Measurements from ENCODE around the gene ATP2C2. TPM values are rescaled to one million over a fixed set of nuclear protein-coding genes. Genes with fewer than 3 reads are reported as not detected.
"Not testable (repeated sequence)": the region's sequence is repeated elsewhere in the genome, so short reads cannot be mapped to it uniquely, and the experiment has no call there.

ATP2C2 gene
- polyA plus RNA-seq, 4 donors: 4.0 to 45.7 (median 15.6) TPM

DNA sequence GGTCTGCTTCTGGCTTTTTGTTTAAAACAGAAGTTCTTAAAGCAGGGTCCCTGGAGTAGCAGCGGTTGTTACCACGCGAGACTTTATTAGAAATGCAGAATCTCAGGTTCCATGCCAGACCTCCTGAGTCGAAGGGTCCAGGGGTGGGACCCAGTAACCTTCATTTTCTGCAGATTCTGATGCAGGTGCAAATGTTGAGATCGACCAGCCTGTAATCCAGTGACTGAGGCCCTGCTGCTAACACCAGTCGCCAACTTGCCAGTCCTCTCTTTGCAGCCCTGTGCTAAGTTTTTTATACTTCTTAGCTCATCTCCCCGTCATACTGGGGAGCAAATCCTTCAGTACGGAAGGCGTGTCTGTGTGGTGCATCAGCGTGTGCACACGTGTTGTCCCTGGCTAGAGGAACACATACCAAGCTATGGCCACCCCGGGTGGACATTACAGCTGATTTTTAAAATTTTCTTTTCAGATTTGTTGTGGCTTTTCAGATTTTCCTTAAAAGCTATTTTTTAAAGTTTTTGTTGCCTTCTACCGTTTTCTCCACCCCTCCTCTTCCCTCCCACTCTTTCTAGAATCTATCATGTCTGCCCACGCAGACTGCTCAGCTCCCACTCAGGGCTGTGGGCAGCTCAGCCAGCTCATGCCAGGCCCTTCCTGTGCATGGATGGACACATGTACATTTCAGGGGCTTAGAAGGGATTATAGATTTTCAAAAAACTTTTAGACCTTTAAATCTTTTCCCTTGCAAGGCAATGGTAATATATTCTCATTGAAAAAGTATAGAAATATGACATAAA, 78.5 kb downstream of the ATP2C2 start:
- FAIRE-seq (no peak), DNase-seq (no peak)
- H3K36me3 ChIP-seq (ENCODE audit: control insufficient read depth in 3 of 3, insufficient read depth in 2 of 3, low read depth in 1 of 3, low read length in 3 of 3): peaks cover 0 to 31% (median 0%) of the 10 kb centered on the region in 3 donors
- no peak overlapping the region for H3K4me3 ChIP-seq (ENCODE audit: low read depth in 1 of 3, low read length in 3 of 3)
- peaks cover 3 to 19% (median 6%) of the 10 kb centered on the region in 3 donors for H3K4me1 ChIP-seq (ENCODE audit: control insufficient read depth in 3 of 3, insufficient read depth in 2 of 3, low read depth in 1 of 3, low read length in 2 of 3)
- no peak overlapping the region for H3K27ac ChIP-seq (ENCODE audit: low read depth in 1 of 3, low read length in 2 of 3)
- H3K27me3 ChIP-seq (ENCODE audit: control insufficient read depth in 3 of 3, insufficient read depth in 3 of 3, low read length in 3 of 3): no peaks in the 10 kb centered on the region
- no peaks in the 10 kb centered on the region for H3K9me3 ChIP-seq (ENCODE audit: control insufficient read depth in 2 of 2, insufficient read depth in 1 of 2, low read depth in 1 of 2, low read length in 1 of 2)
- WGBS, 3 donors: 83 to 86% (median 85%) methylated on average over 14 of the region's 14 CpGs

DNA sequence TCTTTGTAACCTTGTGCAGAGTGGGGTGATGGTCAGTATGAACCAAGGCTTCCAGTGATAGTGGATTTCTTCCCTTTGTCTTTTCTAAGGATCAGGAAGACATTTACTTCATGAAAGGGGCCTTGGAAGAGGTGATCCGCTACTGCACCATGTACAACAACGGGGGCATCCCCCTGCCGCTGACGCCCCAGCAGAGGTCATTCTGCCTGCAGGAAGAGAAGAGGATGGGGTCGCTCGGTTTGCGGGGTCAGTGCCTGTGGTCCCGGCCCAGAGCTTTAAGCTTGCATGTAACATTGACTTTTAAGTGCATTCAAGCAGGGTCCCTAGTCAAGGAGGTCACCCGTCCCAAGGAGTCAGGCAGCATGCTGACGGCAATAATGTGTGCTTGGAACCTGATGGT, 80.1 kb downstream of the ATP2C2 start:
- Histone ChIP-seq H3K27me3 (ENCODE audit: control insufficient read depth in 3 of 3, insufficient read depth in 3 of 3, low read length in 3 of 3) (no peaks in the 10 kb centered on the region), H3K4me1 (ENCODE audit: control insufficient read depth in 3 of 3, insufficient read depth in 2 of 3, low read depth in 1 of 3, low read length in 2 of 3) (peaks cover 0 to 10% (median 6%) of the 10 kb centered on the region in 3 donors), H3K4me3 (ENCODE audit: low read depth in 1 of 3, low read length in 3 of 3) (no peak overlapping the region), H3K27ac (ENCODE audit: low read depth in 1 of 3, low read length in 2 of 3) (no peak overlapping the region), H3K36me3 (ENCODE audit: control insufficient read depth in 3 of 3, insufficient read depth in 2 of 3, low read depth in 1 of 3, low read length in 3 of 3) (peaks cover 0 to 30% (median 0%) of the 10 kb centered on the region in 3 donors), H3K9me3 (ENCODE audit: control insufficient read depth in 2 of 2, insufficient read depth in 1 of 2, low read depth in 1 of 2, low read length in 1 of 2) (no peaks in the 10 kb centered on the region)
- FAIRE-seq (no peak), DNase-seq (no peak)
- WGBS, 3 donors: 91 to 95% (median 95%) methylated on average over 10 of the region's 10 CpGs

DNA sequence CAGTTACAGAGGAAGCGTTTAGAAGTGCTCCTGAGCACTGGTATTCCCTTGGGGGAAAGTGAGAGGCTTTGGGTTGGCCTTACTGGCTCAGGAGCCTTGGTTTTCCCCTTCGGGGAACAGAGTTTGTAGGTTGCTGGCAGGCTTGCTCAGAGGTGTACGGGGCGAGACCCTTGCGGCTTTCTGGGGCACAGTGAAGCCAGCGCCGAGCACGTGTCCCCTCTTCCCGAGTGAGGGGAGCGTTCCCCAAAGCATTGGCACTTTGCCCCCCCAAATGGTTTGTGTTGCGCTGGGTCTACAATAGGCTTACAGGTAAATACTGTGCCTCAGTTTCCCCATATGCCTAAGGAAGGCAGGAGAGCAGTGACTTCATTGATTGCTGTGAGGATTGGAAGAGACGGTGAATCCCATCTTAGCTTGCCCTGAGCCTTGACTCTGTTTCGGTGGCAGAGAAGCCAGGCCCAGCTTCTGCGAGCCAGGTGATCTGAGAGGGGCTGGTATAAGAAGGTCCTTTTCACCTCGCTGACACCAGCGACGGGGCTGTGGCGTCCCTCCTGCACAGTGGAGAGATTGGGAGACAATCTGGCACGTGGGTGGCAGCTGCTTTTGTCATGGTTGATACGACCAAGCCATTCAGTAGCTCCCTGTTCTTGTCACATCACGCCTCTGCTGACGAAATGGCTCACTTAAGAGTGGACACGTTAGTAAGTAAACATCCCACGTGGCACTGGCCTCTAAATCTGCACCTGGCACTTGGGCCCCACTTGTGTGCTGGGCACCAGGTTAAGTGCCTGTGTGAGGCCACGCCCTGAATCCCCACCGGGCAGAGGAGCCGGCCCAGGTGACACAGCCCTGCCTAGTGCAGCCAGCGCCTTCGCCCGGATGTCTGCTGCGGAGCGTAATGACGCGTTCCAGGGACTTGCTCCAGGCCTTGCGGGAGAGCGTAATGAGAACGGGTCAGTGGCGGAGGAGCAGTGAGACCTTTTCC, 81.1 kb downstream of the ATP2C2 start:
- DNase-seq (peak in 1 of 2 donors; percentile 46), FAIRE-seq (no peak)
- WGBS, 3 donors: 80 to 82% (median 82%) methylated on average over 38 of the region's 38 CpGs
- Histone ChIP-seq H3K27ac (ENCODE audit: low read depth in 1 of 3, low read length in 2 of 3) (no peak overlapping the region), H3K36me3 (ENCODE audit: control insufficient read depth in 3 of 3, insufficient read depth in 2 of 3, low read depth in 1 of 3, low read length in 3 of 3) (peaks cover 0 to 30% (median 0%) of the 10 kb centered on the region in 3 donors), H3K4me3 (ENCODE audit: low read depth in 1 of 3, low read length in 3 of 3) (no peak overlapping the region), H3K27me3 (ENCODE audit: control insufficient read depth in 3 of 3, insufficient read depth in 3 of 3, low read length in 3 of 3) (no peaks in the 10 kb centered on the region), H3K4me1 (ENCODE audit: control insufficient read depth in 3 of 3, insufficient read depth in 2 of 3, low read depth in 1 of 3, low read length in 2 of 3) (peaks cover 0 to 6% (median 5%) of the 10 kb centered on the region in 3 donors), H3K9me3 (ENCODE audit: control insufficient read depth in 2 of 2, insufficient read depth in 1 of 2, low read depth in 1 of 2, low read length in 1 of 2) (no peaks in the 10 kb centered on the region)

DNA sequence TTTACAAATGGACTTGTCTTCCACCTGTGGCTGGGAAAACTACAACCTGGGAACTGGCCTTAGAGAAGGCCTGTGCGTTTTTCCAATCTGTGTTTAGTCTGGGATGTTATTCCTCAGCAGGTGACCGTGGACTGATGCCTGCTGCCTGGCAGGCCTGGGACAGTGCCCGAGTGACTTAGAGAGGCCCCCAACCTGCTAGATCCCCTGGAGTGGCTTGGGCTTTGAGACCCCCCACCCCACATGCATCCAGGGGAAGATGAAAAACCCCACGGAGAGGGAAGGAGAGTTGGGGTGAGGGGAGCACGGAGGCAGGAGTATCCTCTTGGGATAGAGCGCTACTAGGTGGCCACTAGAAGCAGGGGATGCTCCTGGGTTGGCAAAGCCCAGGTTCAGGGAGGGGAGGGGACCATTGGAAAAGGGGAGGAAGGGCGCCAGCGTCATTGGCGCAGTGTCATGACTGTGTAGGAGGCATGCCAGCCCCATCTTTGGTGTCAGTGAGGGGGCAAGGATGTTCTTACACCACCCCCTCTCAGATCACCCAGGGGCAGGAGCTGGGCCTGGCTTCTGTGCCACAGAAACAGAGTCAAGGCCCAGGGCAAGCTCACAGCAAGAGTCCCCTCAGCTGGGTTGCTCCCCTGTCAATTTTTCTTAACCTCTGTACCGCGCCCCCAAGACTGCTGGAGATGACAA, 82.0 kb downstream of the ATP2C2 start:
- DNase-seq: no peak
- no peaks in the 10 kb centered on the region for H3K27me3 ChIP-seq (ENCODE audit: control insufficient read depth in 3 of 3, insufficient read depth in 3 of 3, low read length in 3 of 3)
- H3K36me3 ChIP-seq (ENCODE audit: control insufficient read depth in 3 of 3, insufficient read depth in 2 of 3, low read depth in 1 of 3, low read length in 3 of 3): peaks cover 0 to 35% (median 3%) of the 10 kb centered on the region in 3 donors
- WGBS, 3 donors: 89 to 93% (median 90%) methylated on average over 11 of the region's 11 CpGs
- no peak for FAIRE-seq
- H3K4me1 ChIP-seq (ENCODE audit: control insufficient read depth in 3 of 3, insufficient read depth in 2 of 3, low read depth in 1 of 3, low read length in 2 of 3): peaks cover 0 to 6% (median 0%) of the 10 kb centered on the region in 3 donors
- H3K27ac ChIP-seq (ENCODE audit: low read depth in 1 of 3, low read length in 2 of 3): no peak overlapping the region
- H3K4me3 ChIP-seq (ENCODE audit: low read depth in 1 of 3, low read length in 3 of 3): no peak overlapping the region
- H3K9me3 ChIP-seq (ENCODE audit: control insufficient read depth in 2 of 2, insufficient read depth in 1 of 2, low read depth in 1 of 2, low read length in 1 of 2): no peaks in the 10 kb centered on the region

DNA sequence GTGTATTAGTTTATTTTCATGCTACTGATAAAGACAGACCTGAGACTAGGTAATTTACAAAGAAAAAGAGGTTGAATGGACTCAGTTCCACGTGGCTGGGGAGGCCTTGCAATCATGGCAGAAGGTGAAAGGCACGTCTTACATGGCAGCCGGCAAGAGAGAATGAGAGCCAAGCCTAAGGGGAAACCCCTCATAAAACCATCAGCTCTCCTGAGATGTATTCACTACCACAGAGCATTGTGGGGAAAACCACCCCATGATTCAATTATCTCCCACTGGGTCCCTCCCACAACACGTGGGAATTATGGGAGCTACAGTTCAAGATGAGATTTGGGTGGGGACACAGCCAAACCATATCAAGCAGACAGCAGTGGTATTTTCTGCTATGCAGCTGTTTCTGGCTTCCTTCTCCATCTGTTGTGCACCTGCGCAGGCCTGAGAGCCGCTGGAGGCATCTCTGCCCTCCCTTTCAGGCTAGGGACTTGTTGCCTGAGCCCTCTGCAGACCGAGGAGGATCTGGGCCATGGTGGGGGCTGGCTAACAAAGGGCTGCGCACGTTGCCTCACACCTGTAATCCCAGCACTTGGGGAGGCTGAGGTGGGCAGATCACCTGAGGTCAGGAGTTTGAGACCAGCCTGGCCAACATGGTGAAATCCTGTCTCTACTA, 82.8 kb downstream of the ATP2C2 start:
- not testable (repeated sequence) for H3K27me3 ChIP-seq (ENCODE audit: control insufficient read depth in 3 of 3, insufficient read depth in 3 of 3, low read length in 3 of 3); H3K9me3 ChIP-seq (ENCODE audit: control insufficient read depth in 2 of 2, insufficient read depth in 1 of 2, low read depth in 1 of 2, low read length in 1 of 2); DNase-seq; FAIRE-seq; H3K27ac ChIP-seq (ENCODE audit: low read depth in 1 of 3, low read length in 2 of 3); H3K4me3 ChIP-seq (ENCODE audit: low read depth in 1 of 3, low read length in 3 of 3); H3K4me1 ChIP-seq (ENCODE audit: control insufficient read depth in 3 of 3, insufficient read depth in 2 of 3, low read depth in 1 of 3, low read length in 2 of 3)
- peaks cover 0 to 35% (median 3%) of the 10 kb centered on the region in 3 donors for H3K36me3 ChIP-seq (ENCODE audit: control insufficient read depth in 3 of 3, insufficient read depth in 2 of 3, low read depth in 1 of 3, low read length in 3 of 3)
- 86 to 87% (median 86%) methylated on average over 9 of the region's 9 CpGs for WGBS, 3 donors

DNA sequence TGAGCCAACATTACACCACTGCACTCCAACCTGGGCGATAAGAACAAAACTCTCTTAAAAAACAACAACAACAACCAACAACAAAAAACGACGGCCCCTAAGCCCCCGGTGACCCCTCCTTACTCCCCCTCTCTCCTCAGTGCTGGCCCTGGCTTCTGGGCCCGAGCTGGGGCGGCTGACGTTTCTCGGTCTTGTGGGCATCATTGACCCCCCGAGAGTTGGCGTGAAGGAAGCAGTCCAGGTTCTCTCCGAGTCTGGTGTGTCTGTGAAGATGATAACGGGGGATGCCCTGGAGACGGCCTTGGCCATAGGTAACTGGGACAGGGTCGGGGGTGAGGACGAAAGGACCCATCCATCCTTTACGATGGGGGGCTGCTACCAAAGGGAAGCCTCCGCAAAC, 83.4 kb downstream of the ATP2C2 start:
- Histone ChIP-seq H3K27me3 (ENCODE audit: control insufficient read depth in 3 of 3, insufficient read depth in 3 of 3, low read length in 3 of 3) (no peaks in the 10 kb centered on the region), H3K36me3 (ENCODE audit: control insufficient read depth in 3 of 3, insufficient read depth in 2 of 3, low read depth in 1 of 3, low read length in 3 of 3) (peaks cover 0 to 32% (median 3%) of the 10 kb centered on the region in 3 donors), H3K4me3 (ENCODE audit: low read depth in 1 of 3, low read length in 3 of 3) (no peak overlapping the region), H3K4me1 (ENCODE audit: control insufficient read depth in 3 of 3, insufficient read depth in 2 of 3, low read depth in 1 of 3, low read length in 2 of 3) (no peaks in the 10 kb centered on the region), H3K9me3 (ENCODE audit: control insufficient read depth in 2 of 2, insufficient read depth in 1 of 2, low read depth in 1 of 2, low read length in 1 of 2) (no peaks in the 10 kb centered on the region), H3K27ac (ENCODE audit: low read depth in 1 of 3, low read length in 2 of 3) (no peak overlapping the region)
- 84 to 90% (median 84%) methylated on average over 16 to 17 of the region's 17 CpGs for WGBS, 3 donors
- FAIRE-seq (no peak), DNase-seq (no peak)

- 84 to 93% (median 87%) methylated on average over 32 to 34 of the region's 34 CpGs for WGBS, 3 donors
- Histone ChIP-seq H3K4me3 (ENCODE audit: low read depth in 1 of 3, low read length in 3 of 3) (no peak overlapping the region), H3K27me3 (ENCODE audit: control insufficient read depth in 3 of 3, insufficient read depth in 3 of 3, low read length in 3 of 3) (no peaks in the 10 kb centered on the region), H3K27ac (ENCODE audit: low read depth in 1 of 3, low read length in 2 of 3) (no peak overlapping the region), H3K4me1 (ENCODE audit: control insufficient read depth in 3 of 3, insufficient read depth in 2 of 3, low read depth in 1 of 3, low read length in 2 of 3) (no peaks in the 10 kb centered on the region), H3K9me3 (ENCODE audit: control insufficient read depth in 2 of 2, insufficient read depth in 1 of 2, low read depth in 1 of 2, low read length in 1 of 2) (no peaks in the 10 kb centered on the region), H3K36me3 (ENCODE audit: control insufficient read depth in 3 of 3, insufficient read depth in 2 of 3, low read depth in 1 of 3, low read length in 3 of 3) (peaks cover 0 to 27% (median 3%) of the 10 kb centered on the region in 3 donors)
- FAIRE-seq: no peak
- no peak for DNase-seq
Measured at GRCh38 chr16:84453061-84453752, 84.9 kb downstream of the ATP2C2 start.

Measured in small intestine (tissue), 7 donors.